Nephron progenitor cell (in vitro differentiated cells): ENCODE measurements around the gene CDH4.

Experiments
- DNase-seq: peaks from one replicate; pipeline ENCODE4 v3.0.0; 2021
- H3K27ac Mint-ChIP-seq: 2 replicates; pipeline ENCODE4 v1.8.0; 2021; ENCODE audit warnings: mild to moderate bottlenecking, moderate library complexity, mixed read lengths
- H3K27me3 Mint-ChIP-seq: 2 replicates; pipeline ENCODE4 v1.8.0; 2021; ENCODE audit warnings: mild to moderate bottlenecking, low read depth, mixed read lengths; ENCODE audit not compliant: poor library complexity
- H3K36me3 Mint-ChIP-seq: 2 replicates; pipeline ENCODE4 v1.8.0; 2021; ENCODE audit warnings: low read depth, mixed read lengths
- H3K4me1 Mint-ChIP-seq: 2 replicates; pipeline ENCODE4 v1.8.0; 2021; ENCODE audit warnings: mixed read lengths
- H3K4me3 Mint-ChIP-seq: 2 replicates; pipeline ENCODE4 v1.8.0; 2021; ENCODE audit warnings: mild to moderate bottlenecking, moderate library complexity, mixed read lengths
- H3K9me3 Mint-ChIP-seq: 2 replicates; pipeline ENCODE4 v1.8.0; 2021; ENCODE audit warnings: mild to moderate bottlenecking, moderate library complexity, mixed read lengths
- TF ChIP-seq, protein P1 (sequence below): fragments of 200-600 bp; sonication (generic); IDR thresholded peaks from 2 replicates; pipeline ENCODE4 v1.5.0; 2021; ENCODE audit warnings: antibody characterized with exemption

Gene CDH4

DNA sequence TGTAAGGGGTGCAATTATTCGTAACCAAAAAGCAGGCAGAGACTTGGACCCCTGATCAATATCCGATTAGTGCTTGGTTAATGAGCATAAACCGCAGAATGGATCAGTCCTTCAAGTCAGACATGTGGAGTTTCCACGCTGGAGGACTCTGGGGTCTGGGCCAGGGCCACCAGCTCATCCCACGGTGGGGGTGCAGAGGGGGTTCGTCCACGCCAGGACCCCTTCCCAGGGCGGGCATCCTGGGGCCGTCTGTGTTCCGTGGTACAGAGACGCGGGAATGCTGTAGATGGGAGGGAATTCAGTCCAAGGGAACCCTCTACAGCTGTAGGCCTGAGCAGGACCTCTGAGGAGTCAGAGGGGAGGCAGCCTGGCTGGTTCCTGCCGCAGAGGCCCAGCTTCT lies 615.9 kb downstream of the CDH4 start:
- TF ChIP-seq, protein P1, sequence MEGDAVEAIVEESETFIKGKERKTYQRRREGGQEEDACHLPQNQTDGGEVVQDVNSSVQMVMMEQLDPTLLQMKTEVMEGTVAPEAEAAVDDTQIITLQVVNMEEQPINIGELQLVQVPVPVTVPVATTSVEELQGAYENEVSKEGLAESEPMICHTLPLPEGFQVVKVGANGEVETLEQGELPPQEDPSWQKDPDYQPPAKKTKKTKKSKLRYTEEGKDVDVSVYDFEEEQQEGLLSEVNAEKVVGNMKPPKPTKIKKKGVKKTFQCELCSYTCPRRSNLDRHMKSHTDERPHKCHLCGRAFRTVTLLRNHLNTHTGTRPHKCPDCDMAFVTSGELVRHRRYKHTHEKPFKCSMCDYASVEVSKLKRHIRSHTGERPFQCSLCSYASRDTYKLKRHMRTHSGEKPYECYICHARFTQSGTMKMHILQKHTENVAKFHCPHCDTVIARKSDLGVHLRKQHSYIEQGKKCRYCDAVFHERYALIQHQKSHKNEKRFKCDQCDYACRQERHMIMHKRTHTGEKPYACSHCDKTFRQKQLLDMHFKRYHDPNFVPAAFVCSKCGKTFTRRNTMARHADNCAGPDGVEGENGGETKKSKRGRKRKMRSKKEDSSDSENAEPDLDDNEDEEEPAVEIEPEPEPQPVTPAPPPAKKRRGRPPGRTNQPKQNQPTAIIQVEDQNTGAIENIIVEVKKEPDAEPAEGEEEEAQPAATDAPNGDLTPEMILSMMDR, result no peak
- Mint-ChIP-seq H3K27ac (no peak overlapping the region), H3K36me3 (no peaks in the 10 kb centered on the region), H3K9me3 (peaks cover 15% of the 10 kb centered on the region), H3K27me3 (peaks cover 12% of the 10 kb centered on the region), H3K4me3 (no peak overlapping the region), H3K4me1 (no peaks in the 10 kb centered on the region)
- DNase-seq, result no peak

DNA sequence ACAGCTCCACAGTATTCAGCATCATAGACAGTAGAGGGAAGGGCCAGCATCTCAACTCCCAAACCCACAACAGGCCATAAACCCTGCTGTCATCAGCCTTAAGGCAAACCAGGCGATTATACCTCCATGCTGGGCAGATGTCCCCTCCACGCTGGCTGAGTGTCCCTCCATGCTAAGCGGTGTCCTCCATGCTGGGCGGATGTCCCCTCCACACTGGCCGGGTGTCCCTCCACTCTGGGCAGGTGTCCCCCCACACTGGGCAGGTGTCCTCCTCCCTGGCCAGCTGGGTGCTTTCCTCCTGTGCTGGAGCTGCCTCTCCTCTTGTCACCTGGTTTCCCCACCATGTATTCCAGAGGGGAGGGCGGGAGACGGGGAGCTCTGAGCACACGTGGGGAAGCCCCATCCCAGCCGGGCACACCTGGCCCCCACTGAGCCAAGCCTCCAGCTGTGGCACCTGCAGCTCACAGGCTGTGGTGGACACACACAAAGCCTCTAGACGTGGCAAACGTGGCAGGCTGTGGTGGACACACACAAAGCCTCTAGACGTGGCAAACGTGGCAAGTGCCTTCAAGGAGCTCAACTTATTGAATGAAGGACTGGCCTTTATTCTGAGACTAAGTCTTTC lies 616.5 kb downstream of the CDH4 start:
- no peaks in the 10 kb centered on the region for H3K4me1 Mint-ChIP-seq
- H3K9me3 Mint-ChIP-seq, result peaks cover 15% of the 10 kb centered on the region
- no peak for DNase-seq
- H3K27me3 Mint-ChIP-seq, result peaks cover 10% of the 10 kb centered on the region
- no peak overlapping the region for H3K4me3 Mint-ChIP-seq
- H3K36me3 Mint-ChIP-seq, result no peaks in the 10 kb centered on the region
- TF ChIP-seq, protein P1, result no peak
- H3K27ac Mint-ChIP-seq, result no peak overlapping the region

DNA sequence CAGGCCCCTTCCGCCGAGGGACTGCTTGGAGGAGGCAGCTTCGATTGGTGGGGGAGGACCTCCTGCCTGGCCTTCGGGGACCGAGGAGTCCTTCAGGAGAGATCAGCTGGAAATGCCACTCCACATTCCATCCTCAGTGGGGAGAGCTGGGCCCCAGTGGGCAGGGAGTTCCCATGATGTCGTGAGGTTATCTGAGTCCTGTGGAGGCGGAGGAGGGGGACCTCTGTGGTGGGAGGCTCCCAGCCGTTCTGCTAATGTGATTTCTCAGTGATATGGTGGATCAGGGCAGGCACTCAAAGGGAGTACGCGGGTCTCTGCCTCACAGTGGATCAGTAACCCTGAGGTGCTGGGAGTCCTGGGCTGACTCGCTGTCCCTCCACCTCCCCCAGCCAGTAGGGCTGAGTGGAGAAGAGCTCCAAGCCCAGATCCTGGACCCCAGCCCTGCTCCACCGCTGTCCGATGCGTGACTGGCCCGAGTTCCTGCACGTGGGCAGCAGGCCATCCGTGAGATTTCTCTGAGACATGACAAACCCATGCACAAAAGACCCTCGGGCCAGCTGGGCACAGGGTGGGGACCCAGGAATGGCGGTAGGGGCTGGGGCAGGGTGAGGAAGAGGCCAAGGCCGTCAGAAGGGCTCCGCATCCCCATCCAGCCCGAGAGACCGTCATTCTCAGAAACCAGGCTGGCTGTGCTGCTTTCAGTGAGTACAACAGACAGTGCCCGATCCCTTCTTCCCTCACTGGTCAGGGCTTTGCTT lies 617.9 kb downstream of the CDH4 start:
- no peak for DNase-seq
- H3K27me3 Mint-ChIP-seq, result peaks cover 9% of the 10 kb centered on the region
- no peaks in the 10 kb centered on the region for H3K4me1 Mint-ChIP-seq
- TF ChIP-seq, protein P1, result no peak
- peaks cover 15% of the 10 kb centered on the region for H3K9me3 Mint-ChIP-seq
- no peak overlapping the region for H3K4me3 Mint-ChIP-seq
- H3K27ac Mint-ChIP-seq, result no peak overlapping the region
- H3K36me3 Mint-ChIP-seq, result no peaks in the 10 kb centered on the region

DNA sequence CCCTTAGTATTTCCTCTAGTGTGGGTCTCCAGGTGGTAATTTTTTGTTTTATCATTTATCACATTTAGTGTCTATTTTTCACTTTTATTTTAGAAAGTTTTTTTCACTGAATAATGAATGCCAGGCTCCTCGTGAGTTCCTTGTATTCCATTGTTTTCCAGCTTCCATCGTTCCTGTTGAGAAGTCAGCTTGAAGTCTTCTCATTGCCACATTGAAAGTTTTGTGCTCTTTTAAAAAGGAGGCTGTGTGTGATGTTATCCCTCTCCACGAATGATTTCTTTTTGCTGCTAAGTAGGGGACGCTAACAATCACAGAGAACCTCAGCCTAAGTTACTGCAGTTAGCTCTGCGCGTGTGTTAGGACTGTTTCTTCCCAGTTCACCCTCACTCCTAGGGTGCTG lies 619.1 kb downstream of the CDH4 start:
- no peaks in the 10 kb centered on the region for H3K36me3 Mint-ChIP-seq
- no peaks in the 10 kb centered on the region for H3K4me1 Mint-ChIP-seq
- H3K9me3 Mint-ChIP-seq, result peaks cover 15% of the 10 kb centered on the region
- no peak overlapping the region for H3K27ac Mint-ChIP-seq
- peaks cover 5% of the 10 kb centered on the region for H3K27me3 Mint-ChIP-seq
- no peak for DNase-seq
- H3K4me3 Mint-ChIP-seq, result no peak overlapping the region
- TF ChIP-seq, protein P1, result no peak

DNA sequence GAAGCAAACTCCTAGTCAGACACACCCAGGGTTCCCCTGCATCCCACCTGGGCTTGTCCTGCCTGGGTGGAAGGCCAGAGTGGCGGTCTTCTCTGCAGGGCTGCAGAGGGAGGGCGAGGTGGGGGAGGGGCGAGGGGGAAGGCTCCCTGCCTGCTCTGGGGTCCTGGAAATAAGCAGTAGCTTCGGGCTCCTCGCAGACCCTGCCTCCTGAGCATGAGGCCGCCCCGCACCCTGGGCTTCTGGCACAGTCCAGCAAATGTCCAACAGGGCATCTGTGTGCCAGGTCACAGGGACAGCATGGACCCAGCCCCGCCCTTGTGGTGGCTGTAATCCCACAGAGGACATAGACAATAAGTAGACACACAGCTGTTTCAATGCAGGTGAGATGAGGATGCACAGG lies 619.9 kb downstream of the CDH4 start:
- Mint-ChIP-seq H3K4me3 (no peak overlapping the region), H3K36me3 (no peaks in the 10 kb centered on the region), H3K27ac (no peak overlapping the region), H3K4me1 (no peaks in the 10 kb centered on the region), H3K27me3 (no peaks in the 10 kb centered on the region), H3K9me3 (peaks cover 15% of the 10 kb centered on the region)
- TF ChIP-seq, protein P1, result no peak
- DNase-seq, result no peak
